NT2/D1 (cell line): ENCODE results near the gene IQSEC1.

Source experiments
- SUZ12 ChIP-seq: IDR thresholded peaks from 2 replicates; pipeline ENCODE4 v1.6.1; 2011; ENCODE audit not compliant: insufficient read length, insufficient read depth; ENCODE audit errors: extremely low read depth
- YY1 ChIP-seq: IDR thresholded peaks from 2 replicates; pipeline ENCODE4 v1.6.1; 2011; ENCODE audit not compliant: insufficient read length, insufficient read depth
- ZNF274 ChIP-seq: IDR thresholded peaks from 2 replicates; pipeline ENCODE4 v1.6.1; 2011; ENCODE audit warnings: mild to moderate bottlenecking, low read depth, low read length

DNA sequence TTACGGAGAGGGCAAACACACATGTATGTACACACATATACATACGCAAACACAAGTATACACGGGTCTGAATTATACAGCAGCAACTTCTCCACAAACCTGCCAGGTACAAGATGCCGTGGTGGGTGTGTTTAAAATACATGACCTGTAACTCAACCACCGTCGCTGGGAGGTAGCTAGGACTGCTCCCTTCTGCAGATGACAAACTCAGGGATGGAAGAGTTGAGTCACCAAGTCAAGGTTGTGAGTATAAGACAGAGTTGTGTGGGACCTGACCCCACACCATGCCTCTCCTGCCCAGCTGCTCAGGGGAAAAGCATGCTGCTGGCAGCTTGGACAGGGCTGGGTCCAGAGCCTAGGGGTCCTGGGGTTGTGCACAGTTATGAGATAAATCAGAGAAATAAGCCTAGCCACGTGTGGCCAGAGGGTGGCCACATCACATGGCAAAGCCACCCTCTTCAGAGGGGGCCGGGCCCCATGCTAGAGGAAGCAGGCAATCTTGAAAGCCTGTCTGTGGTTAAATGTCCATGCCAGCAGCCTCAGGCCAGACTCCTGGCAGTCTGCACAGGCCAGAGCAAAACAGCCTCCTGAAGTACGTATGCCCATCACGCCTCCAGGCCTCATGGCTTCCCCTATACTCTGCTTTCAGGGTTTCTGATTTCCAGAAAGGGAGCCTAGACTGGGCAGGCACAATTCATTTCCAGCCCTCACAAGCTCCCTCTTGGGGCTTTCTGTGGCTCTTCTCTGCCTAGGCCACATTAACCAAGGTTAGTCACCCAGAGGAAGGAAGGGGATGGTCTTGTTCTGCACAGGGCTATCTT is 124.1 kb downstream of the IQSEC1 start:
- TF ChIP-seq SUZ12 (no peak), ZNF274 (no peak), YY1 (no peak)
